GM18909 (cell line): Measurements from ENCODE around the gene NKX1-1.
"Not testable (repeated sequence)": the region's sequence is repeated elsewhere in the genome, so short reads cannot be mapped to it uniquely, and the experiment has no call there.

Experiments used
- ATAC-seq: cut with Tn5 transposase; IDR thresholded peaks from one replicate; pipeline ENCODE4 v1.9.1; 2021; ENCODE audit warnings: mild to moderate bottlenecking; ENCODE audit not compliant: unreplicated experiment, poor library complexity

NKX1-1 gene

GRCh38 chr4:1405636-1406393, 427 bp downstream of the NKX1-1 start:
- ATAC-seq = no peak

GRCh38 chr4:1405254-1405635, 997 bp downstream of the NKX1-1 start:
- no peak for ATAC-seq

- no peak for ATAC-seq
These were observed 1.5 kb downstream of the NKX1-1 start for GRCh38 chr4:1404573-1405253.

- no peak for ATAC-seq
These were observed 2.4 kb downstream of the NKX1-1 start for GRCh38 chr4:1403591-1404572.

GRCh38 chr4:1403177-1403583, 3.1 kb downstream of the NKX1-1 start:
- no peak for ATAC-seq

- ATAC-seq = no peak
These were observed 3.6 kb downstream of the NKX1-1 start for GRCh38 chr4:1402516-1403091.

- no peak for ATAC-seq
These were observed 4.2 kb downstream of the NKX1-1 start for GRCh38 chr4:1402021-1402515.

GRCh38 chr4:1401409-1402020, 4.7 kb downstream of the NKX1-1 start:
- no peak for ATAC-seq

GRCh38 chr4:1400831-1401408, 5.3 kb downstream of the NKX1-1 start:
- ATAC-seq = no peak

GRCh38 chr4:1400191-1400805, 5.9 kb downstream of the NKX1-1 start:
- ATAC-seq = no peak

- ATAC-seq = no peak
These were observed 6.6 kb downstream of the NKX1-1 start for GRCh38 chr4:1399508-1400190.

- ATAC-seq = no peak
These were observed 7.3 kb downstream of the NKX1-1 start for GRCh38 chr4:1398681-1399507.

GRCh38 chr4:1396806-1397455, 9.3 kb downstream of the NKX1-1 start:
- no peak for ATAC-seq

- ATAC-seq = no peak
These were observed 10.1 kb downstream of the NKX1-1 start for GRCh38 chr4:1395941-1396805.

GRCh38 chr4:1395389-1395820, 10.8 kb downstream of the NKX1-1 start:
- not testable (repeated sequence) for ATAC-seq
